Measurements from ENCODE around the gene CUBN.

- TF ChIP-seq CTCF (IDR thresholded peaks at IDR 0.05; ENCODE audit: insufficient read depth, low read length) (no peak), REST (IDR thresholded peaks at IDR 0.05; ENCODE audit: insufficient replicate concordance, low read depth) (no peak), GABPA (IDR thresholded peaks at IDR 0.05; ENCODE audit: low read depth) (no peak), POLR2AphosphoS5 (IDR thresholded peaks at IDR 0.05; ENCODE audit: low read depth) (no peak), SPI1 (IDR thresholded peaks at IDR 0.05; ENCODE audit: borderline replicate concordance, low read depth) (no peak)
These were observed 107.8 kb downstream of the CUBN start for GRCh38 chr10:17021656-17022465.
